ENCODE results near the gene OPCML. TPM values are rescaled to one million over a fixed set of nuclear protein-coding genes. Genes with fewer than 3 reads are reported as not detected.

Gene OPCML
- total RNA-seq, 1 donor from 2014 or later, result not detected

DNA sequence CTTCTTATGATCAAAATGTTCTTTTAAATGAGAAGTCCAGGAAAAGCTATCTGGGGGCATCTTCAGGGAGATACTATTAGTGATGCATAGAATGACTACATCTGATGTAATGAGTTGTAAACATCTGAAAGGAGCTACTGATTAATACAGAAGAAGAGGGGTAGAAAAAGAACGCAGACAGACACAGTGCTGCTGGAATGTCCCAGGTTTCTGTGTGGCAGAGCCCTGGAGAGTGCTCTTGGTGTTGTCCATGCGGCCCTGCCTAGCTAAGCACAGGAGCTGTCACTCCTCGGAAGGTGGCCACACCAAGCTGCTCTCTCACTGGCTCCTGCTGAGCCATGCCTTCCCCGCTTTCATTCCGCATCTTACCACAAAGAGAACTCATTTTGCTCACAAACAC lies 768.8 kb downstream of the OPCML start:
- DNase-seq (ENCODE audit: low read depth in 2 of 2), result no peak

DNA sequence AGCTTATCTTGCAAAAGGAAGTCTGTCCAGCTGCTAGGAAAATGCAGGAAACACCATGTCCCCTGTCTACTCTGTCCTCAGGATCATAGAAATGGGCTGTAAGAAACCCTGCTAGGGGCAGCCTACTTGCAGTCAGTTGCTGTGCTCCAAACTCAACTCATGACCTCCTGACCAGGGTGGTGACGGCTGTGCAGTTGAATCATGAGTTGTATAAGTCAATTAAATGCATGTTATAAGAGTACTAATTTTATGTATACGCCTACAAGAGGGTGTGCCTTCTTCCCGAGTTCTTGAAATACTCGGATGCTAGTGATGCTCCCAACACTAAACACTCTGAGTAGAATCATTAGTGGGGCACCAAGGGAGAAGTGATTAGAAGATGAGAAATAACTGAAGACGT lies 776.4 kb downstream of the OPCML start:
- no peak for DNase-seq (ENCODE audit: low read depth in 2 of 2)

DNA sequence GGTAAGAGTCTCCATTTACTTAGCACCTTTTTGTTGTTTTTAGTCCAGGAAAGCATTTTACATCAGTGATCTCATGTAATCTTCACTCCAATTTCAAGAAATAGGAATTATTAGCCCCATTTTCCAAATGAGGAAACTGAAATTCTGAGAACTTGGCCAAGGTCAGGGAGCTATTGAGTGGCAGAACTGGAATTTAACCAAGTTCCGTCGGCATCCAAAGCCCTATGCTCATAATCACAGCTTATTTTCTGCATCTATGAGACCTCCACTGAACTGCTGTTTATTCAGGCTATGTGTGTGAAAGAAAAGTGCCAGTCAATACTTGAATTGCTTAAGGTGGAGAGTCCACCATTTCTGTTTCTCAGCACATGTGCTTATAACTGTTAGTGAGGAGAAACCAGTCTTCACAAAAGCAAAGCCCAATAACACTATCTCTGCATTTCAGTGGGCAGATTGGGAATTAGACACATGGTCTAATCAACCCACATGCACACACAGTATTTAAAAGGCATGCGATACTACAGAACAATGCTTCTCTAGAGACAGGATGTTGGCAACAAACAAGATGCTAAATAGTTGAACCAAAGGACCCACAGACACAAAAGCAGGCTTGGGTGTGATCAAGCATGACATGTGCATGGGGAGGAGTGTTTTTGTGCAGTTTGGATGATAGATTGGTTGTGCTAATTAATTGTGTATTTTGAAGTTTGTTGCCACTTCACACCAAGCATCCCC lies 780.6 kb downstream of the OPCML start:
- no peak for DNase-seq (ENCODE audit: low read depth in 2 of 2)

DNA sequence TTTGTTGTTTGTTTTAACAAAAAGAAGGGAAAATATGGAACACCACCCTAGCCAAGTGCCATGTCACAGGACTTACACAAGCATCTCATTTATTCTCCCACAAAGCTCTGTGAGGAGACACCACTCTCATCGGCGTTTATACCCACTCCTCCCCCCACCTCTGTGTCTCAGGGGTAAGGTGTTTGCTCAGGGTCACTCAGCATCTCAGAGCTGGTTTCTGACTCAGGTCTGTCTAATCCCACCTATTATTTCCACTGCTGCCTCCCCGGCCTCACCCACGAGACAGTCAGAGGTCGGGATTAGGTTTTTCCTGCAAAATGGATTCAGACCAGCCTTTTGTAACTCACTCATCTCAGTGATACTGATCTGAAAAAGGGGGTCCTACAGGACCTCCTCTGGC lies 786.0 kb downstream of the OPCML start:
- no peak for DNase-seq (ENCODE audit: low read depth in 2 of 2)

- DNase-seq (ENCODE audit: low read depth in 2 of 2), result no peak
Measured at GRCh38 chr11:132745306-132745705, 787.0 kb downstream of the OPCML start.

- no peak for DNase-seq (ENCODE audit: low read depth in 2 of 2)
Measured at GRCh38 chr11:132744771-132745170, 787.5 kb downstream of the OPCML start.

- DNase-seq (ENCODE audit: low read depth in 2 of 2), result no peak
Measured at GRCh38 chr11:132743601-132744000, 788.7 kb downstream of the OPCML start.

GRCh38 chr11:132742929-132743328 lies 789.4 kb downstream of the OPCML start:
- no peak for DNase-seq (ENCODE audit: low read depth in 2 of 2)

GRCh38 chr11:132734217-132734616 lies 798.1 kb downstream of the OPCML start:
- DNase-seq (ENCODE audit: low read depth in 2 of 2), result no peak

DNA sequence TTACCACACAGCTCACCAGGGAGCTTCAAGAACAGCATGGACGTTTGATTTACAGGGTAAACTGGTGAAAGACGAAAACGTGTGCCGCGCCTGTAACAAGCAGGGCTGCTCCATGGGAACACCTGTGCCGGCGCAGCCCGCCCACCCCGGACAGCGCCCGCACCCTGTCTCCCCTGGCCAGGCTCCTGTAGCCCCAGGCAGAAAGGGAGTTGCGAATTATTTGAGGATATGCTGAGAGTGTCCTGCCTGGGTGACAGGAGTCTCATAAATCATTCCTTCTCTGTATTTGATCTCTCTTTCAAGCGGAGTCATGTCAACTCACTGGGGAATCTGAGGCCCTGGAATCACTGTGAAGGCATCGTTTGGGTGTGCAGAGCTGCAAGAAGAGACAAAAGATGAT lies 804.3 kb downstream of the OPCML start:
- DNase-seq (ENCODE audit: low read depth in 2 of 2), result no peak

GRCh38 chr11:132721526-132721925 lies 810.8 kb downstream of the OPCML start:
- no peak for DNase-seq (ENCODE audit: low read depth in 2 of 2)

- no peak for DNase-seq (ENCODE audit: low read depth in 2 of 2)
Measured at GRCh38 chr11:132719684-132720083, 812.6 kb downstream of the OPCML start.

GRCh38 chr11:132718711-132719671 lies 813.3 kb downstream of the OPCML start:
- DNase-seq (ENCODE audit: low read depth in 2 of 2), result no peak

GRCh38 chr11:132717824-132718223 lies 814.5 kb downstream of the OPCML start:
- no peak for DNase-seq (ENCODE audit: low read depth in 2 of 2)

- no peak for DNase-seq (ENCODE audit: low read depth in 2 of 2)
Measured at GRCh38 chr11:132716037-132716436, 816.3 kb downstream of the OPCML start.

DNA sequence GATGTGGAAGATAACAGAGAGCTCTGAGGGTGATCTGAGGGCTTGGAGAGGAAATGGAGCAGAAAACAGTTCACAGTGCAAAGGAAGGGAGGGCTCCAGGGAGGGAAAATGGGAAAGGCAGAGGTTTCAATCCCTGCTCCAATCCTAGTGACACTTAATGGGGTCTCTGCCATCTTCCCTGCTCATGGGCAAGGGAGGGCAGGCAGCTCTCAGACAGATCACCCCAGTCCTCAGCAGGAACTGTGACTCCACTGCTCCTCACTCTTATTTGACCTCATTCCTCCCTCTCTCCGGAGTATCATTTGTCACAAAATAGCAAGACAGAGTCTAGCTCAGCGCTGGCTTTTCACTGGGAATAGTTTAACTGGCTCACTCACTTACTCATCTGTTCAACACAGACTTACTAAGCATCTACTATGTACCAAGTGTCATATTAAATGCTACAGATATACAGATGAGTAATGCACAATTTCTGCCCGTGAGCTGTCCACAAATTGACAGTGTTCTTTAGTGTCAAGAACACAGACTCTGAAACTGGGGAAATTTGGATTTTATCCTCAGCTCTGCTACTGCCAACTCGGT lies 817.4 kb downstream of the OPCML start:
- no peak for DNase-seq (ENCODE audit: low read depth in 2 of 2)

- DNase-seq (ENCODE audit: low read depth in 2 of 2), result no peak
Measured at GRCh38 chr11:132712466-132712865, 819.8 kb downstream of the OPCML start.

DNA sequence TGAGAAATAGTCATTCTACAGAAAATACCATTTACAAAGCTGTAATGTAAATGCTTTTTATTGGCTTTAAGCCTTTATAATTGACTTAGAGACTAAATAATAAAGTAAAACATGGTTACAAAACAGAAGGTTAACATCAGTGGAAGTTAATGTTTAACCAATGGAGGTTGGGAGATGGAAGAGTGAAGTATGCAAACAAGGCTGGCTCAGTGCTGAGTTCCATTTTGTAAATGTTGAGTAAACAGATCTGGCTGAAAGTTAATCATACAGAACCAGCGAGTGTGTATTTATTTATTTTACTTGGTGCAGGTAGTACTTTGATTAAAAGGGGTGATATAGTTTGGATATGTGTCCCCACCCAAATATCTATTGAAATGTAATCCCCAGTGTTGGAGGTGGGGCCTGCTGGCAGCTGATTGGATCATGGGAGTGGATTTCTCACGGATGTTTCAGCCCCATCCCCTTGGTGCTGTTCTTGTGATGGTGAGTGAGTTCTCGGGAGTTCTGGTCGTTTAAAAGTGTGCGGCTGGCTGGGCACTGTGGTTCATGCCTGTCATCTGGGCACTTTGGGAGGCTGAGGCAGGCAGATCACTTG lies 827.4 kb downstream of the OPCML start:
- DNase-seq (ENCODE audit: low read depth in 2 of 2), result no peak

DNA sequence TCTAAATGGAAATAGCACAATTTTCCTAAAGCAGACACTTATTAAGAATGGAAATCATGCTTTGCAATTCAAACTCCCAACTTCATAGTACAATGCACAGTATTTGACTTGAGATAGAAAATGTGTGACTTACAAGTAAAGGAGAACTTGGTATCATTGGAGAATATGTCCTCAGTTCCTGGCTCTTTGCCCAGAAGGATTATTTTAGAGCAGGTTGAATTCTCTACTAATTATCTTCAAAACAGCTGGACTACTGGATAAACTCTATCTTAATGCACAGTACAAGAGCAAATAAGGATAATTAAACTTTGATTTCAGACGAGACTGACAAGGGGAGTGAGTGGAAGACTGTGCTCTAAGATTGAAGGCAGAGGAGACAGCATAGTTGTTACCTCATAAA lies 839.4 kb downstream of the OPCML start:
- no peak for DNase-seq (ENCODE audit: low read depth in 2 of 2)

- no peak for DNase-seq (ENCODE audit: low read depth in 2 of 2)
Measured at GRCh38 chr11:132691848-132692550, 840.3 kb downstream of the OPCML start.

GRCh38 chr11:132686886-132687285 lies 845.4 kb downstream of the OPCML start:
- peak; percentile 49 to 66 for DNase-seq (ENCODE audit: low read depth in 2 of 2)

Data from dermis microvascular lymphatic vessel endothelial cell (primary cell).